Smooth muscle cell (in vitro differentiated cells): ENCODE data around the gene IGFBP4. TPM values are rescaled to one million over a fixed set of nuclear protein-coding genes. Genes with fewer than 3 reads are reported as not detected.

Experiments used
- DNase-seq: peaks from one replicate; lab custom pipeline; 2025; ENCODE audit not compliant: unreplicated experiment; lab: John Stamatoyannopoulos, UW
- H2AFZ ChIP-seq: fragments of 200-600 bp; sonication (generic); 2 replicates; pipeline ENCODE4 v1.6.0; 2016; ENCODE audit warnings: antibody characterized with exemption, low read depth, mild to moderate bottlenecking
- H3F3A ChIP-seq: fragments of 200-600 bp; sonication (generic); 2 replicates; pipeline ENCODE4 v1.6.0; 2017; ENCODE audit warnings: antibody characterized with exemption, low read depth
- H3K27ac ChIP-seq: fragments of 200-600 bp; sonication (generic); 2 replicates; pipeline ENCODE4 v1.5.1; 2016; ENCODE audit warnings: low read depth, mild to moderate bottlenecking
- H3K27me3 ChIP-seq: fragments of 200-600 bp; sonication (generic); 2 replicates; pipeline ENCODE4 v1.6.1; 2016; ENCODE audit warnings: low read depth, mild to moderate bottlenecking
- H3K36me3 ChIP-seq: fragments of 200-600 bp; sonication (generic); 2 replicates; pipeline ENCODE4 v1.5.1; 2016; ENCODE audit warnings: low read depth
- H3K4me1 ChIP-seq: fragments of 200-600 bp; sonication (generic); 2 replicates; pipeline ENCODE4 v1.5.1; 2016; ENCODE audit warnings: low read depth
- H3K4me2 ChIP-seq: fragments of 200-600 bp; sonication (generic); 2 replicates; pipeline ENCODE4 v1.6.0; 2016; ENCODE audit warnings: mild to moderate bottlenecking
- H3K4me3 ChIP-seq: fragments of 200-600 bp; sonication (generic); 2 replicates; pipeline ENCODE4 v1.5.1; 2016; ENCODE audit warnings: mild to moderate bottlenecking
- H3K79me2 ChIP-seq: fragments of 200-600 bp; sonication (generic); 2 replicates; pipeline ENCODE4 v1.6.0; 2016; ENCODE audit warnings: low read depth, mild to moderate bottlenecking
- H3K9ac ChIP-seq: fragments of 200-600 bp; sonication (generic); 2 replicates; pipeline ENCODE4 v1.6.0; 2016; ENCODE audit warnings: low read depth
- H3K9me3 ChIP-seq: fragments of 200-600 bp; sonication (generic); replicated peaks from 2 replicates; pipeline ENCODE4 v1.5.1; 2016; ENCODE audit warnings: low read depth
- H4K20me1 ChIP-seq: fragments of 200-600 bp; sonication (generic); 2 replicates; pipeline ENCODE4 v1.6.0; 2016; ENCODE audit warnings: low read depth
- CTCF ChIP-seq: fragments of 200-600 bp; sonication (generic); IDR thresholded peaks from 2 replicates; pipeline ENCODE4 v1.5.1; 2017; ENCODE audit warnings: borderline replicate concordance, mild to moderate bottlenecking, antibody characterized with exemption; ENCODE audit not compliant: insufficient read depth, poor library complexity, severe bottlenecking
- WGBS: methylation state at CpG from one replicate; pipeline ENCODE4 v1.1.7; 2016; ENCODE audit warnings: low lambda C conversion rate; 5-methylcytosine and 5-hydroxymethylcytosine counted together
- polyA plus RNA-seq: library from polyadenylated mRNA; unstranded; fragments of >200 nt; fragmentation: Nextera tagmentation; extraction: Ambion mirVana; gene quantifications from 2 replicates; pipeline ENCODE4 v1.2.1, GENCODE V29; 2016
- total RNA-seq: library from RNA; depleted of rRNA; stranded (reverse); fragments of >200 nt; gene quantifications from 2 replicates; pipeline ENCODE4 v1.2.3, GENCODE V29; 2014

The IGFBP4 gene
- total and polyA plus RNA-seq, 2 experiments from 2014 or later = 91.0 to 305 TPM

GRCh38 chr17:40469805-40470675 lies 26.8 kb downstream of the IGFBP4 start:
- Histone ChIP-seq H2AFZ (no peak overlapping the region), H3K4me1 (peaks cover 4% of the 10 kb centered on the region), H4K20me1 (no peaks in the 10 kb centered on the region), H3K9ac (no peak overlapping the region), H3K27ac (no peak overlapping the region), H3K4me2 (no peak overlapping the region), H3K79me2 (no peaks in the 10 kb centered on the region), H3F3A (no peaks in the 10 kb centered on the region), H3K36me3 (no peaks in the 10 kb centered on the region), H3K4me3 (no peak overlapping the region), H3K27me3 (no peaks in the 10 kb centered on the region), H3K9me3 (no peaks in the 10 kb centered on the region)
- DNase-seq = no peak
- no peak for TF ChIP-seq CTCF
- WGBS = 87% methylated on average over 4 of the region's 4 CpGs

- no peaks in the 10 kb centered on the region for H3K36me3 ChIP-seq
- no peak for DNase-seq
- no peaks in the 10 kb centered on the region for H3K79me2 ChIP-seq
- no peaks in the 10 kb centered on the region for H4K20me1 ChIP-seq
- no peaks in the 10 kb centered on the region for H3K27me3 ChIP-seq
- peak overlapping the region; percentile 36 for H3K4me2 ChIP-seq
- H3F3A ChIP-seq = no peaks in the 10 kb centered on the region
- 74% methylated on average over 17 of the region's 17 CpGs for WGBS
- no peak for TF ChIP-seq CTCF
- H3K9ac ChIP-seq = peak overlapping the region; percentile 9
- peak overlapping the region; percentile 82 for H3K27ac ChIP-seq
- H3K9me3 ChIP-seq = no peaks in the 10 kb centered on the region
- no peak overlapping the region for H3K4me3 ChIP-seq
- peaks cover 4% of the 10 kb centered on the region for H3K4me1 ChIP-seq
- H2AFZ ChIP-seq = peak overlapping the region; percentile 32
Measured at GRCh38 chr17:40470932-40471828, 27.9 kb downstream of the IGFBP4 start.

GRCh38 chr17:40471846-40472732 lies 28.8 kb downstream of the IGFBP4 start:
- Histone ChIP-seq H2AFZ (peak overlapping the region; percentile 32), H3K9ac (peak overlapping the region; percentile 9), H3K4me2 (peak overlapping the region; percentile 36), H3K79me2 (no peaks in the 10 kb centered on the region), H3K27ac (peak overlapping the region; percentile 82), H3K36me3 (no peaks in the 10 kb centered on the region), H3F3A (no peaks in the 10 kb centered on the region), H3K4me1 (peaks cover 4% of the 10 kb centered on the region), H4K20me1 (no peaks in the 10 kb centered on the region), H3K9me3 (no peaks in the 10 kb centered on the region), H3K27me3 (no peaks in the 10 kb centered on the region), H3K4me3 (no peak overlapping the region)
- TF ChIP-seq CTCF = no peak
- DNase-seq = no peak
- 63% methylated on average over 6 of the region's 6 CpGs for WGBS
